ENCODE results near the gene MAP3K6. TPM values are rescaled to one million over a fixed set of nuclear protein-coding genes. Genes with fewer than 3 reads are reported as not detected.
"Not testable (repeated sequence)": the region's sequence is repeated elsewhere in the genome, so short reads cannot be mapped to it uniquely, and the experiment has no call there.

Gene MAP3K6
- total and polyA plus RNA-seq, 2 of the 4 experiments (the other 2 are of a cell fraction), result 4.8 to 15.9 TPM

- H4K8ac ChIP-seq (ENCODE audit: low read depth in 2 of 2, low read length in 2 of 2); H4K5ac ChIP-seq (ENCODE audit: low read depth, low read length); H3K23ac ChIP-seq (ENCODE audit: low read depth, low read length); H3K14ac ChIP-seq (replicated peaks; ENCODE audit: low read depth, low read length); H3K4me3 ChIP-seq (ENCODE audit: insufficient read depth, low read depth, low read length); H3K36me3 ChIP-seq (ENCODE audit: control insufficient read depth, insufficient read depth, low read length); H3K27ac ChIP-seq (ENCODE audit: insufficient read depth, low read length); H3K79me1 ChIP-seq (ENCODE audit: low read depth in 1 of 2, low read length in 2 of 2); H3K9ac ChIP-seq (ENCODE audit: low read depth, low read length); H3K4ac ChIP-seq (ENCODE audit: low read depth, low read length); H2BK20ac ChIP-seq (ENCODE audit: low read depth, low read length); BruUV-seq (replicated peaks); H2AK5ac ChIP-seq (ENCODE audit: low read depth, low read length); H2BK120ac ChIP-seq (ENCODE audit: low read depth, low read length); in situ Hi-C loops (cut with MboI; ENCODE audit: low sequenced_read_pairs); H3K9me1 ChIP-seq (ENCODE audit: insufficient read depth, low read length); H2AFZ ChIP-seq (replicated peaks; ENCODE audit: low read length, poor library complexity); dilution Hi-C loops (cut with HindIII; ENCODE audit: low sequenced_read_pairs, unreplicated experiment); H2BK5ac ChIP-seq (ENCODE audit: low read depth, low read length, poor library complexity, severe bottlenecking); H3K4me2 ChIP-seq (ENCODE audit: low read depth, low read length); intact Hi-C loops (cut with micrococcal nuclease); ATAC-seq (ENCODE audit: low read depth); H4K91ac ChIP-seq (ENCODE audit: insufficient read depth, low read depth, low read length); H3K56ac ChIP-seq (ENCODE audit: extremely low read depth, insufficient read depth, low read length); DNase-seq; POLR2A ChIA-PET (ENCODE audit: unreplicated experiment); H3K4me1 ChIP-seq (ENCODE audit: control insufficient read depth, insufficient read depth, low read length); H2AK9ac ChIP-seq (replicated peaks; ENCODE audit: low read depth, low read length, poor library complexity); H3K9me3 ChIP-seq (ENCODE audit: control insufficient read depth, insufficient read depth, low read length); H2BK15ac ChIP-seq (ENCODE audit: low read depth, low read length); H4K20me1 ChIP-seq (ENCODE audit: insufficient read depth, low read length); H3K18ac ChIP-seq (ENCODE audit: low read depth, low read length): not testable (repeated sequence)
- no CpG with 5 or more reads among the region's 3 CpGs for WGBS, 2 experiments (ENCODE audit: extremely low coverage in 2 of 2, insufficient read length in 1 of 2)
- peaks cover 32% of the 10 kb centered on the region for H3K27me3 ChIP-seq (ENCODE audit: control insufficient read depth, insufficient read depth, low read length)
- CTCF ChIA-PET, result interaction anchor here (1.0 to 1.1 kb wide), 2 partner anchors 85 to 124 kb away, joined by 3 to 4 read pairs; no protein-coding TSS in a partner anchor
Measured at GRCh38 chr1:27384797-27385196, 18.0 kb upstream of the MAP3K6 start.
